Measurements from ENCODE around the gene UBE4B. TPM values are rescaled to one million over a fixed set of nuclear protein-coding genes. Genes with fewer than 3 reads are reported as not detected.
A peak's percentile ranks its signal among the peaks of the same experiment; 100 is the strongest.

UBE4B gene
- total and polyA plus RNA-seq, 2 of the 13 experiments (the other 11 are each of a cell fraction or from before 2014, with no cell fraction given), result 15.2 to 24.8 TPM

- TF ChIP-seq ZNF530 (CRISPR knock-in tag; IDR thresholded peaks at IDR 0.05; ENCODE audit: low read depth) (no peak), ZNF503 (CRISPR knock-in tag; IDR thresholded peaks at IDR 0.05) (peak; percentile 36; the same call in 1 of the 2 replicates), ZNF350 (CRISPR knock-in tag; IDR thresholded peaks at IDR 0.05; ENCODE audit: borderline replicate concordance, low read depth) (peak; percentile 85), ZNF124 (CRISPR knock-in tag; IDR thresholded peaks at IDR 0.05) (0 out of 2 replicates have a peak, but pooled peaks have one; percentile 63), PRMT3 (CRISPR knock-in tag; IDR thresholded peaks at IDR 0.05; ENCODE audit: borderline replicate concordance, low read depth) (peak; percentile 58; the same call in 1 of the 2 replicates), ZNF337 (CRISPR knock-in tag; IDR thresholded peaks at IDR 0.05; ENCODE audit: borderline replicate concordance, low read depth) (no peak), TEF (CRISPR knock-in tag; IDR thresholded peaks at IDR 0.05) (no peak), ZNF720 (CRISPR knock-in tag; IDR thresholded peaks at IDR 0.05) (no peak), ZNF318 (CRISPR knock-in tag; IDR thresholded peaks at IDR 0.05) (no peak), ZNF652 (CRISPR knock-in tag; IDR thresholded peaks at IDR 0.05; ENCODE audit: borderline replicate concordance, low read depth) (no peak), TRAFD1 (CRISPR knock-in tag; IDR thresholded peaks at IDR 0.05; ENCODE audit: borderline replicate concordance) (no peak), ZNF292 (CRISPR knock-in tag; IDR thresholded peaks at IDR 0.05; ENCODE audit: borderline replicate concordance, low read depth) (peak; percentile 34; the same call in 1 of the 2 replicates), WIZ (CRISPR knock-in tag; IDR thresholded peaks at IDR 0.05) (no peak)
Observed at GRCh38 chr1:10209905-10210810, 177.4 kb downstream of the UBE4B start, which contains the start of gene KIF1B (continued).

Data from HepG2 (cell line).